ENCODE data around the gene MTHFS. TPM values are rescaled to one million over a fixed set of nuclear protein-coding genes. Genes with fewer than 3 reads are reported as not detected.

The MTHFS gene
- total and polyA plus RNA-seq, 7 experiments from 2014 or later = 15.8 to 93.3 (median 22.0) TPM

GRCh38 chr15:79844221-79844620 lies 52.6 kb downstream of the MTHFS start:
- H3K36me3 Mint-ChIP-seq = peaks cover 10 to 68% (median 29%) of the 10 kb centered on the region in 5 donors
- DNase-seq = no peak
- CTCF ChIA-PET = interaction anchor here (0.9 kb wide), 1 partner anchor 9 kb away, joined by 3 read pairs; no protein-coding TSS in a partner anchor
- H3K27ac Mint-ChIP-seq = peak overlapping the region in 2 of 9 donors; percentile 37 to 39
- H3K9me3 Mint-ChIP-seq = no peaks in the 10 kb centered on the region
- H3K27me3 Mint-ChIP-seq = no peaks in the 10 kb centered on the region
- no peaks in the 10 kb centered on the region for H3K27me3 ChIP-seq (ENCODE audit: control insufficient read depth in 2 of 2, insufficient read depth in 2 of 2, low read length in 2 of 2)
- H3K36me3 ChIP-seq (ENCODE audit: control insufficient read depth in 2 of 3, insufficient read depth in 3 of 3, low read length in 3 of 3) = peaks cover 0 to 48% (median 0%) of the 10 kb centered on the region in 3 experiments
- no peak overlapping the region for H3K4me3 ChIP-seq (ENCODE audit: low read length)
- H3K4me1 Mint-ChIP-seq = peaks cover 2 to 28% (median 19%) of the 10 kb centered on the region in 7 donors
- H3K9me3 ChIP-seq (ENCODE audit: control insufficient read depth in 2 of 3, low read length in 3 of 3) = no peaks in the 10 kb centered on the region
- no peak overlapping the region for H3K27ac ChIP-seq (ENCODE audit: low read depth, low read length)
- no peak for ATAC-seq
- H3K4me1 ChIP-seq (ENCODE audit: control insufficient read depth in 2 of 2, insufficient read depth in 2 of 2, low read length in 2 of 2) = no peaks in the 10 kb centered on the region
- no peak overlapping the region for H3K4me3 Mint-ChIP-seq
- POLR2A ChIA-PET = no interaction called here
- intact Hi-C loops (cut with micrococcal nuclease) = no loop called here

- no peak overlapping the region for H3K27ac ChIP-seq (ENCODE audit: low read depth, low read length)
- H3K9me3 ChIP-seq (ENCODE audit: control insufficient read depth in 2 of 3, low read length in 3 of 3) = no peaks in the 10 kb centered on the region
- peaks cover 0 to 8% (median 0%) of the 10 kb centered on the region in 3 experiments for H3K36me3 ChIP-seq (ENCODE audit: control insufficient read depth in 2 of 3, insufficient read depth in 3 of 3, low read length in 3 of 3)
- CTCF ChIA-PET = no interaction called here
- no peak overlapping the region for H3K4me3 Mint-ChIP-seq
- POLR2A ChIA-PET = no interaction called here
- H3K4me1 Mint-ChIP-seq = peaks cover 0 to 6% (median 3%) of the 10 kb centered on the region in 7 donors
- H3K27me3 ChIP-seq (ENCODE audit: control insufficient read depth in 2 of 2, insufficient read depth in 2 of 2, low read length in 2 of 2) = no peaks in the 10 kb centered on the region
- no peaks in the 10 kb centered on the region for H3K27me3 Mint-ChIP-seq
- no peaks in the 10 kb centered on the region for H3K9me3 Mint-ChIP-seq
- peaks cover 3 to 56% (median 26%) of the 10 kb centered on the region in 5 donors for H3K36me3 Mint-ChIP-seq
- no peak overlapping the region for H3K4me3 ChIP-seq (ENCODE audit: low read length)
- no peak overlapping the region for H3K27ac Mint-ChIP-seq
- intact Hi-C loops (cut with micrococcal nuclease) = no loop called here
- DNase-seq (no peak), ATAC-seq (no peak)
- no peaks in the 10 kb centered on the region for H3K4me1 ChIP-seq (ENCODE audit: control insufficient read depth in 2 of 2, insufficient read depth in 2 of 2, low read length in 2 of 2)
Measured at GRCh38 chr15:79837846-79838245, 59.0 kb downstream of the MTHFS start.

- H3K4me3 Mint-ChIP-seq = no peak overlapping the region
- no peak overlapping the region for H3K27ac Mint-ChIP-seq
- peaks cover 3 to 48% (median 31%) of the 10 kb centered on the region in 5 donors for H3K36me3 Mint-ChIP-seq
- Histone ChIP-seq H3K36me3 (ENCODE audit: control insufficient read depth in 2 of 3, insufficient read depth in 3 of 3, low read length in 3 of 3) (no peaks in the 10 kb centered on the region), H3K4me1 (ENCODE audit: control insufficient read depth in 2 of 2, insufficient read depth in 2 of 2, low read length in 2 of 2) (no peaks in the 10 kb centered on the region), H3K9me3 (ENCODE audit: control insufficient read depth in 2 of 3, low read length in 3 of 3) (no peaks in the 10 kb centered on the region), H3K27ac (ENCODE audit: low read depth, low read length) (no peak overlapping the region), H3K4me3 (ENCODE audit: low read length) (no peak overlapping the region), H3K27me3 (ENCODE audit: control insufficient read depth in 2 of 2, insufficient read depth in 2 of 2, low read length in 2 of 2) (no peaks in the 10 kb centered on the region)
- H3K4me1 Mint-ChIP-seq = peaks cover 0 to 21% (median 5%) of the 10 kb centered on the region in 7 donors
- POLR2A ChIA-PET = no interaction called here
- no peak for ATAC-seq
- DNase-seq = no peak
- CTCF ChIA-PET = no interaction called here
- intact Hi-C loops (cut with micrococcal nuclease) = no loop called here
- no peaks in the 10 kb centered on the region for H3K27me3 Mint-ChIP-seq
- no peaks in the 10 kb centered on the region for H3K9me3 Mint-ChIP-seq
Measured at GRCh38 chr15:79834495-79834894, 62.3 kb downstream of the MTHFS start.

GRCh38 chr15:79832367-79833120 lies 64.3 kb downstream of the MTHFS start:
- ATAC-seq (no peak), DNase-seq (no peak)
- peaks cover 0 to 6% (median 0%) of the 10 kb centered on the region in 11 donors for H3K9me3 Mint-ChIP-seq
- intact Hi-C loops (cut with micrococcal nuclease) = no loop called here
- H3K27me3 ChIP-seq (ENCODE audit: control insufficient read depth in 2 of 2, insufficient read depth in 2 of 2, low read length in 2 of 2) = no peaks in the 10 kb centered on the region
- H3K36me3 Mint-ChIP-seq = peaks cover 0 to 35% (median 23%) of the 10 kb centered on the region in 5 donors
- H3K36me3 ChIP-seq (ENCODE audit: control insufficient read depth in 2 of 3, insufficient read depth in 3 of 3, low read length in 3 of 3) = no peaks in the 10 kb centered on the region
- ChIA-PET CTCF (interaction anchor here (0.6 kb wide), 1 partner anchor 21 kb away, joined by 3 read pairs; no protein-coding TSS in a partner anchor), POLR2A (no interaction called here)
- H3K4me3 Mint-ChIP-seq = no peak overlapping the region
- H3K27ac ChIP-seq (ENCODE audit: low read depth, low read length) = no peak overlapping the region
- H3K4me1 Mint-ChIP-seq = peaks cover 0 to 21% (median 5%) of the 10 kb centered on the region in 7 donors
- H3K27ac Mint-ChIP-seq = peak overlapping the region in 2 of 9 donors; percentile 2 to 59
- H3K4me1 ChIP-seq (ENCODE audit: control insufficient read depth in 2 of 2, insufficient read depth in 2 of 2, low read length in 2 of 2) = no peaks in the 10 kb centered on the region
- no peaks in the 10 kb centered on the region for H3K9me3 ChIP-seq (ENCODE audit: control insufficient read depth in 2 of 3, low read length in 3 of 3)
- no peak overlapping the region for H3K4me3 ChIP-seq (ENCODE audit: low read length)
- H3K27me3 Mint-ChIP-seq = no peaks in the 10 kb centered on the region

GRCh38 chr15:79831604-79832003 lies 65.2 kb downstream of the MTHFS start:
- H3K36me3 ChIP-seq (ENCODE audit: control insufficient read depth in 2 of 3, insufficient read depth in 3 of 3, low read length in 3 of 3) = no peaks in the 10 kb centered on the region
- ChIA-PET CTCF (no interaction called here), POLR2A (no interaction called here)
- DNase-seq (no peak), ATAC-seq (no peak)
- no peak overlapping the region for H3K4me3 ChIP-seq (ENCODE audit: low read length)
- H3K27me3 ChIP-seq (ENCODE audit: control insufficient read depth in 2 of 2, insufficient read depth in 2 of 2, low read length in 2 of 2) = no peaks in the 10 kb centered on the region
- H3K27me3 Mint-ChIP-seq = no peaks in the 10 kb centered on the region
- intact Hi-C loops (cut with micrococcal nuclease) = no loop called here
- peaks cover 0 to 29% (median 21%) of the 10 kb centered on the region in 5 donors for H3K36me3 Mint-ChIP-seq
- H3K9me3 Mint-ChIP-seq = peaks cover 0 to 6% (median 0%) of the 10 kb centered on the region in 11 donors
- H3K4me1 Mint-ChIP-seq = peaks cover 0 to 21% (median 5%) of the 10 kb centered on the region in 7 donors
- H3K9me3 ChIP-seq (ENCODE audit: control insufficient read depth in 2 of 3, low read length in 3 of 3) = no peaks in the 10 kb centered on the region
- no peaks in the 10 kb centered on the region for H3K4me1 ChIP-seq (ENCODE audit: control insufficient read depth in 2 of 2, insufficient read depth in 2 of 2, low read length in 2 of 2)
- no peak overlapping the region for H3K27ac ChIP-seq (ENCODE audit: low read depth, low read length)
- H3K4me3 Mint-ChIP-seq = no peak overlapping the region
- peak overlapping the region in 3 of 9 donors; percentile 59 to 80 (median 74) for H3K27ac Mint-ChIP-seq

- H3K4me3 Mint-ChIP-seq = no peak overlapping the region
- ChIA-PET CTCF (no interaction called here), POLR2A (interaction anchor here (0.7 kb wide), 1 partner anchor 10 kb away, joined by 3 read pairs; no protein-coding TSS in a partner anchor)
- H3K4me1 Mint-ChIP-seq = peaks cover 0 to 21% (median 4%) of the 10 kb centered on the region in 7 donors
- no peaks in the 10 kb centered on the region for H3K27me3 Mint-ChIP-seq
- Histone ChIP-seq H3K27me3 (ENCODE audit: control insufficient read depth in 2 of 2, insufficient read depth in 2 of 2, low read length in 2 of 2) (no peaks in the 10 kb centered on the region), H3K4me1 (ENCODE audit: control insufficient read depth in 2 of 2, insufficient read depth in 2 of 2, low read length in 2 of 2) (no peaks in the 10 kb centered on the region), H3K4me3 (ENCODE audit: low read length) (no peak overlapping the region), H3K9me3 (ENCODE audit: control insufficient read depth in 2 of 3, low read length in 3 of 3) (no peaks in the 10 kb centered on the region), H3K36me3 (ENCODE audit: control insufficient read depth in 2 of 3, insufficient read depth in 3 of 3, low read length in 3 of 3) (no peaks in the 10 kb centered on the region), H3K27ac (ENCODE audit: low read depth, low read length) (no peak overlapping the region)
- DNase-seq = no peak
- no peak for ATAC-seq
- H3K9me3 Mint-ChIP-seq = peaks cover 0 to 6% (median 0%) of the 10 kb centered on the region in 11 donors
- no peak overlapping the region for H3K27ac Mint-ChIP-seq
- intact Hi-C loops (cut with micrococcal nuclease) = no loop called here
- peaks cover 0 to 28% (median 17%) of the 10 kb centered on the region in 5 donors for H3K36me3 Mint-ChIP-seq
Measured at GRCh38 chr15:79829950-79830349, 66.9 kb downstream of the MTHFS start.

All from naive thymus-derived CD4-positive, alpha-beta T cell (primary cell).